Gastrocnemius medialis (tissue), 4 donors: ENCODE results near the gene CCDC12. TPM values are rescaled to one million over a fixed set of nuclear protein-coding genes. Genes with fewer than 3 reads are reported as not detected.

Experiments used
- ATAC-seq, 2 donors: fragments of 150-250 bp; one replicate each; pipeline ENCODE4 v1.9.1; 2016
- DNase-seq, 2 donors: peaks; one replicate each; pipeline ENCODE4 v3.0.0-alpha.2; 2019
- H3K27ac ChIP-seq, 4 donors: fragments of 200-600 bp; sonication (generic); 1 replicate in 1 of 4; 2 replicates in 3 of 4; pipeline ENCODE4 v1.5.1; 2016 to 2018; ENCODE audit warnings: mild to moderate bottlenecking in 2 of 4, moderate library complexity in 1 of 4
- H3K27me3 ChIP-seq, 3 donors: fragments of 200-600 bp; sonication (generic) in 2 of 3; 1 replicate in 1 of 3; 2 replicates in 2 of 3; pipeline versions ENCODE4 v1.5.1 to v1.6.0; 2016 to 2019; ENCODE audit warnings: mild to moderate bottlenecking in 1 of 3, moderate library complexity in 1 of 3
- H3K36me3 ChIP-seq, 2 donors: fragments of 200-600 bp; sonication (generic) in 1 of 2; one replicate each; pipeline ENCODE4 v1.5.1; 2017 to 2018
- H3K4me1 ChIP-seq, 2 donors: fragments of 200-600 bp; sonication (generic) in 1 of 2; one replicate each; pipeline ENCODE4 v1.5.1; 2016 to 2017; ENCODE audit warnings: mild to moderate bottlenecking in 2 of 2
- H3K4me3 ChIP-seq, 4 donors: fragments of 200-600 bp; sonication (generic) in 3 of 4; 1 replicate in 1 of 4; 2 replicates in 3 of 4; pipeline ENCODE4 v1.5.1; 2016 to 2019; ENCODE audit warnings: mild to moderate bottlenecking in 2 of 4
- H3K9me3 ChIP-seq, 3 donors: fragments of 200-600 bp; sonication (generic) in 2 of 3; 1 replicate in 1 of 3; 2 replicates in 2 of 3; pipeline ENCODE4 v1.5.1; 2016 to 2019
- CTCF ChIP-seq, 5 experiments: fragments of 450-650 bp in 3 of 5; fragments of 200-600 bp in 2 of 5; sonication (generic) in 2 of 5; IDR thresholded peaks in 4 of 5; conservative IDR thresholded peaks in 1 of 5; 1 replicate in 4 of 5; 2 replicates in 1 of 5; pipeline ENCODE4 v1.5.1; 2016 to 2019; ENCODE audit warnings: antibody characterized with exemption in 5 of 5, mild to moderate bottlenecking in 3 of 5, moderate library complexity in 3 of 5
- POLR2A ChIP-seq, 2 donors: fragments of 450-650 bp; IDR thresholded peaks; one replicate each; pipeline ENCODE4 v1.6.1; 2017; ENCODE audit warnings: antibody characterized with exemption in 2 of 2, mild to moderate bottlenecking in 2 of 2, moderate library complexity in 2 of 2
- in situ Hi-C, 4 donors: fragments of 200-750 bp; cut with MboI; loops; one replicate each; pipeline versions ENCODE4 v1.15.0 to v1.8.0; 2017; ENCODE audit warnings: low sequenced_read_pairs in 4 of 4
- intact Hi-C: fragments of 100-400 bp; cut with DNase I; formaldehyde crosslinking; loops from one replicate; pipeline ENCODE4 v1.15.1; 2023; ENCODE audit warnings: low total_unique reads
- total RNA-seq, 4 donors: library from RNA; depleted of rRNA; stranded (reverse); fragments of >200 nt; gene quantifications; one replicate each; pipeline versions ENCODE4 v1.1.0 to v1.2.3, GENCODE V29; 2016

CCDC12 gene
- total RNA-seq, 4 donors from 2014 or later, result 24.6 to 32.0 (median 29.0) TPM

DNA sequence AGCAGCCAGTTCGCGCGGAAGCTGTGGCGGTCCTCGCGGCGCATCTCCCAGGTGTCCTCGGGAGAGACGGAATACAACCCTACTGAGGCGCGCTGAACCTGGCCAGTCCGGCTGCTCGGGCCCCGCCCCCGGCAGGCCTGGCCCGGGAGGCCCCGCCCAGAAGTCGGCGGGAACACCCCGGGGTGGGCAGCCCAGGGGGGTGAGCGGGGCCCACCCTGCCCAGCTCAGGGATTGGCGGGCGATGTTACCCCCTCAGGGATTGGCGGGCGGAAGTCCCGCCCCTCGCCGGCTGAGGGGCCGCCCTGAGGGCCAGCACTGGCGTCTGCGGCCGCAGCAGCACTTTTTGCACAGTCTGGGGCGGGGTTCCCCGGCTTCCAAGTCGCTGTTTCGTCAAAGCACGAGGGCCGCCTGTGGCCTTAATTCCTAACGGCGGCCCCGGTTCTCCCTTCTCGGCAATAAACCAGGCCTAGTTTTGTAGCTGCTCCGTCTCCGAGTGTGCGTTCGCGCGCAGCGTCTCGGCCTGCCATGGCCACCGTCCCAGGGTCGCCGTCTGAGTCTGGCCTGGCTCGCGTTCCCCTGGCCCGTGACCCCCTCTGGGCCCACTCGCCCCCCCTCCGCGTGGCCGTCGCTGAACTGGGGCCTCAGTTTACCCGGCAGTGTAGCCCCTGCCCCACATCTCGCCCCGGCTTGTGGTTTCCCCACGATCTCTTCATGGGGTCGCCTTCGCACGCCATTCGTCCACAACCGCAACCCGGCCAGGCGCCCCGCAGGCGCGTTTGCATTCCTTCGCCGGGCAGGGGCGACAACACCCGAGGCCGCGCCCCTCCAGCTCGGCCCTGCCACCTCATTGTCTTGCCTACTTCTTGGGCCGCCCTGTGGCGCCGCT is 32.9 kb upstream of the CCDC12 start:
- intact Hi-C loops, result loop anchor here (2.0 kb wide), 1 partner anchor 31 kb away; the partner anchor contains the start of gene NBEAL2
- Histone ChIP-seq H3K4me3 (peak overlapping the region; percentile 55 to 71 (median 66)), H3K27me3 (no peaks in the 10 kb centered on the region), H3K27ac (peak overlapping the region; percentile 85 to 88 (median 86)), H3K36me3 (peaks cover 0 to 5% of the 10 kb centered on the region in 2 donors), H3K4me1 (peaks cover 4 to 18% of the 10 kb centered on the region in 2 donors), H3K9me3 (no peaks in the 10 kb centered on the region)
- peak; percentile 75 to 79 for ATAC-seq
- TF ChIP-seq CTCF (IDR thresholded peaks at IDR 0.05 in 4 of 5, conservative IDR thresholded peaks at IDR 0.05 in 1 of 5) (no peak), POLR2A (IDR thresholded peaks at IDR 0.05) (peak; percentile 86 to 89)
- peak; percentile 74 to 90 for DNase-seq
- in situ Hi-C loops, result loop anchor here in 1 of 4 donors (25.0 kb wide), 1 partner anchor 322 kb away; the partner anchor contains the start of gene ALS2CL

DNA sequence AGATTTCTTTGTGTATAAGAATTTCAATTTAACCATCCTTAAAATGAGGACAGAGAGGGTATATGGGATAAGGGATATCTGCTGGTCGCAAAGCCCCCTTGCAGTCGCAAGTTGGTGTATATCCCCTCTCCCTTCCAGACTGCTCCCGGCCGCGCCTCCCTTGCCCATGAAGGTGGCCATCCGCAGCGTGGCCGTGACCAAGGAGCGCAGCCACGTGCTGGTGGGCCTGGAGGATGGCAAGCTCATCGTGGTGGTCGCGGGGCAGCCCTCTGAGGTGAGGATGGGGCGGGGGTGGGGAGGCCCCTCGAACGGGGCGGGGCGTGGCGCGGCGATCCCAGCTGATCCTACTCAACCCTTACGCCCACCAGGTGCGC is 32.3 kb upstream of the CCDC12 start:
- H3K27me3 ChIP-seq, result no peaks in the 10 kb centered on the region
- ATAC-seq, result no peak
- H3K36me3 ChIP-seq, result peaks cover 0 to 2% of the 10 kb centered on the region in 2 donors
- in situ Hi-C loops, result loop anchor here in 1 of 4 donors (25.0 kb wide), 1 partner anchor 322 kb away; the partner anchor contains the start of gene ALS2CL
- intact Hi-C loops, result loop anchor here (2.0 kb wide), 1 partner anchor 30 kb away; the partner anchor contains the start of gene NBEAL2
- H3K9me3 ChIP-seq, result no peaks in the 10 kb centered on the region
- DNase-seq, result no peak
- H3K27ac ChIP-seq, result peak overlapping the region; percentile 85 to 88 (median 86)
- peak overlapping the region; percentile 55 to 71 (median 66) for H3K4me3 ChIP-seq
- H3K4me1 ChIP-seq, result peaks cover 4 to 18% of the 10 kb centered on the region in 2 donors
- TF ChIP-seq POLR2A (IDR thresholded peaks at IDR 0.05), result no peak
- TF ChIP-seq CTCF (IDR thresholded peaks at IDR 0.05 in 4 of 5, conservative IDR thresholded peaks at IDR 0.05 in 1 of 5), result no peak

- Histone ChIP-seq H3K27me3 (no peaks in the 10 kb centered on the region), H3K36me3 (peaks cover 0 to 7% of the 10 kb centered on the region in 2 donors), H3K9me3 (no peaks in the 10 kb centered on the region), H3K27ac (peak overlapping the region in 2 of 4 donors; percentile 86), H3K4me3 (peak overlapping the region in 1 of 4 donors; percentile 71), H3K4me1 (peaks cover 1 to 18% of the 10 kb centered on the region in 2 donors)
- no peak for ATAC-seq
- intact Hi-C loops, result loop anchor here (2.0 kb wide), 1 partner anchor 30 kb away; the partner anchor contains the start of gene NBEAL2
- no peak for DNase-seq
- TF ChIP-seq POLR2A (IDR thresholded peaks at IDR 0.05) (no peak), CTCF (IDR thresholded peaks at IDR 0.05 in 4 of 5, conservative IDR thresholded peaks at IDR 0.05 in 1 of 5) (no peak)
- in situ Hi-C loops, result loop anchor here in 1 of 4 donors (25.0 kb wide), 1 partner anchor 321 kb away; the partner anchor contains the start of gene ALS2CL
These were observed 31.8 kb upstream of the CCDC12 start for GRCh38 chr3:47008234-47008796.

DNA sequence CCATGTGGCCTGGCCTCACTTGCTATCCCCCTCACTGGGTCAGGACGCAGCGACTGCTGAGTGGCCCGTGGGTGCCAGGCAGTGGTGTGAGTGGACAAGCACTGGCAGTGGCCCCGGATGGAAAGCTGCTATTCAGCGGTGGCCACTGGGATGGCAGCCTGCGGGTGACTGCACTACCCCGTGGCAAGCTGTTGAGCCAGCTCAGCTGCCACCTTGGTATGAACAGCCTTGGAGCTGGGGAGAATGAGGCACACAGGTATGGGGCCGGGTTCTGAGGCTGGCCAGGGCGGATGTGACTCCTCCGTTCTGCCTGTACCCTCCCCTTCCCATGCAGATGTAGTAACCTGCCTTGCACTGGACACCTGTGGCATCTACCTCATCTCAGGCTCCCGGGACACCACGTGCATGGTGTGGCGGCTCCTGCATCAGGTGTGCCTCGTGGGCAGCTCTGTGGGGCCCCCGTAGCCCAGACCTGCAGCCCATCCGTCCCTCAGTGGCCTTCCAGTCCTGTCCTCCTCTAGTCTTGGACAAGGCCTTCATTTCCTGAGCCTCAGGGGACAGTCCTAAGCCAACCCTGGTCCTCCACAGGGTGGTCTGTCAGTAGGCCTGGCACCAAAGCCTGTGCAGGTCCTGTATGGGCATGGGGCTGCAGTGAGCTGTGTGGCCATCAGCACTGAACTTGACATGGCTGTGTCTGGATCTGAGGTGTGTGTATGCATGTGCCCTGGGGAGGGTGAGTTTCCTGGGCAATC is 31.1 kb upstream of the CCDC12 start:
- Histone ChIP-seq H3K27ac (no peak overlapping the region), H3K4me1 (peaks cover 0 to 18% of the 10 kb centered on the region in 2 donors), H3K9me3 (no peaks in the 10 kb centered on the region), H3K36me3 (peaks cover 0 to 9% of the 10 kb centered on the region in 2 donors), H3K27me3 (no peaks in the 10 kb centered on the region), H3K4me3 (no peak overlapping the region)
- DNase-seq, result no peak
- intact Hi-C loops (loop anchor here (2.0 kb wide), 1 partner anchor 29 kb away; the partner anchor contains the start of gene NBEAL2), in situ Hi-C loops (loop anchor here in 1 of 4 donors (25.0 kb wide), 1 partner anchor 320 kb away; the partner anchor contains the start of gene ALS2CL)
- no peak for ATAC-seq
- TF ChIP-seq CTCF (IDR thresholded peaks at IDR 0.05 in 4 of 5, conservative IDR thresholded peaks at IDR 0.05 in 1 of 5) (no peak), POLR2A (IDR thresholded peaks at IDR 0.05) (no peak)
